Endothelial cell of umbilical vein (primary cell): ENCODE measurements around the gene PRX. TPM values are rescaled to one million over a fixed set of nuclear protein-coding genes. Genes with fewer than 3 reads are reported as not detected.

Source experiments
- BruUV-seq: library from RNA; stranded (reverse); fragments of 400-500 nt; replicated peaks from 2 replicates; lab custom pipeline; 2021; lab: Mats Ljungman, UMichigan
- CTCF ChIA-PET: fragments of 300-600, 350-600 bp; sonication (Branson Sonifier 250); formaldehyde crosslinking; loops from one replicate; lab custom pipeline; 2021; ENCODE audit warnings: antibody characterized with exemption, inconsistent platforms; lab: Charles Lee
- POLR2A ChIA-PET: fragments of 300-600, 350-600 bp; sonication (Branson Sonifier 250); formaldehyde crosslinking; loops from one replicate; lab custom pipeline; 2021; ENCODE audit warnings: antibody characterized with exemption, inconsistent platforms; lab: Charles Lee
- DNase-seq: peaks from one replicate; pipeline ENCODE4 v3.0.0-alpha.2; 2011; ENCODE audit warnings: low read depth, low spot score
- FAIRE-seq: peaks from 2 replicates; lab custom pipeline; 2011; peaks lifted over from hg19 to GRCh38; lab: Jason Lieb, UNC
- H2AFZ ChIP-seq: 2 replicates; pipeline ENCODE4 v1.6.0; 2012; ENCODE audit warnings: low read depth, low read length, control low read depth, inconsistent platforms
- H3K27ac ChIP-seq: 2 replicates; pipeline ENCODE4 v1.5.1; 2011; ENCODE audit warnings: low read depth, mild to moderate bottlenecking, control low read depth, low read length, moderate library complexity; ENCODE audit not compliant: insufficient read depth
- H3K27me3 ChIP-seq, 2 experiments: 2 replicates each; pipeline versions ENCODE4 v1.6.0 to v1.6.1; 2011; ENCODE audit warnings: low read length in 2 of 2, mixed read lengths in 1 of 2; ENCODE audit not compliant: control insufficient read depth in 2 of 2, insufficient read depth in 2 of 2
- H3K36me3 ChIP-seq, 2 experiments: 2 replicates in 1 of 2; 3 replicates in 1 of 2; pipeline ENCODE4 v1.5.1; 2011; ENCODE audit warnings: low read length in 2 of 2, mild to moderate bottlenecking in 1 of 2, moderate library complexity in 1 of 2; ENCODE audit not compliant: control insufficient read depth in 2 of 2, insufficient read depth in 2 of 2; ENCODE audit errors: extremely low read depth in 1 of 2
- H3K4me1 ChIP-seq: 3 replicates; pipeline ENCODE4 v1.5.1; 2011; ENCODE audit warnings: mild to moderate bottlenecking, low read length; ENCODE audit not compliant: control insufficient read depth, insufficient read depth; ENCODE audit errors: extremely low read depth
- H3K4me2 ChIP-seq: 2 replicates; pipeline ENCODE4 v1.6.1; 2011; ENCODE audit warnings: low read length, control low read depth, mixed read lengths; ENCODE audit not compliant: insufficient read depth
- H3K4me3 ChIP-seq, 3 experiments: fragments of 200-600 bp in 1 of 3; sonication (generic), shearing (Covaris generic) in 1 of 3; replicated peaks in 1 of 3; 2 replicates each; pipeline ENCODE4 v1.5.1; 2011 to 2016; ENCODE audit warnings: control low read depth in 3 of 3, low read length in 3 of 3, mild to moderate bottlenecking in 2 of 3, inconsistent platforms in 1 of 3, low read depth in 1 of 3, moderate library complexity in 1 of 3; ENCODE audit not compliant: insufficient read depth in 1 of 3
- H3K79me2 ChIP-seq: 2 replicates; pipeline ENCODE4 v1.6.0; 2012; ENCODE audit warnings: low read length, inconsistent platforms; ENCODE audit not compliant: control insufficient read depth, insufficient read depth
- H3K9ac ChIP-seq: replicated peaks from 2 replicates; pipeline ENCODE3; 2011; ENCODE audit warnings: low read length, control low read depth; ENCODE audit not compliant: insufficient read depth; ENCODE audit errors: extremely low read depth
- H3K9me1 ChIP-seq: replicated peaks from 3 replicates; pipeline ENCODE4 v1.6.0; 2011; ENCODE audit warnings: mild to moderate bottlenecking, low read length; ENCODE audit not compliant: control insufficient read depth, insufficient read depth; ENCODE audit errors: extremely low read depth
- H3K9me3 ChIP-seq: replicated peaks from 2 replicates; pipeline ENCODE4 v1.5.1; 2012; ENCODE audit warnings: low read length, inconsistent platforms; ENCODE audit not compliant: control insufficient read depth, insufficient read depth
- H4K20me1 ChIP-seq: replicated peaks from 2 replicates; pipeline ENCODE3; 2011; ENCODE audit warnings: mild to moderate bottlenecking, low read length; ENCODE audit not compliant: control insufficient read depth, insufficient read depth; ENCODE audit errors: extremely low read depth
- EZH2 ChIP-seq: IDR thresholded peaks from 2 replicates; pipeline ENCODE4 v1.6.1; 2012; ENCODE audit warnings: borderline replicate concordance, low read depth, mild to moderate bottlenecking, moderate library complexity, low read length, inconsistent platforms; ENCODE audit not compliant: severe bottlenecking
- FOS ChIP-seq: IDR thresholded peaks from 2 replicates; pipeline ENCODE4 v1.6.1; 2011; ENCODE audit warnings: mild to moderate bottlenecking, low read length, moderate library complexity, borderline replicate concordance; ENCODE audit not compliant: insufficient read depth
- GATA2 ChIP-seq: IDR thresholded peaks from 2 replicates; pipeline ENCODE4 v1.7.0; 2011; ENCODE audit warnings: low read depth, mild to moderate bottlenecking, moderate library complexity, mixed read lengths, low read length; ENCODE audit not compliant: insufficient read length, insufficient read depth
- JUN ChIP-seq: IDR thresholded peaks from 2 replicates; pipeline ENCODE4 v1.6.1; 2011; ENCODE audit warnings: borderline replicate concordance, low read depth; ENCODE audit not compliant: insufficient read length, insufficient read depth
- MYC ChIP-seq: IDR thresholded peaks from one replicate; pipeline ENCODE4 v1.6.1; 2011; ENCODE audit warnings: mild to moderate bottlenecking, low read depth, low read length
- POLR2A ChIP-seq: IDR thresholded peaks from 2 replicates; pipeline ENCODE4 v1.6.1; 2012; ENCODE audit warnings: low read depth, mild to moderate bottlenecking, control low read depth, low read length
- POLR2AphosphoS5 ChIP-seq: IDR thresholded peaks from 2 replicates; pipeline ENCODE4 v1.6.1; 2012; ENCODE audit warnings: low read depth, mild to moderate bottlenecking, control low read depth, low read length, moderate library complexity; ENCODE audit not compliant: insufficient read depth
- dilution Hi-C: fragments of 300-500 bp; cut with MboI; formaldehyde crosslinking; loops from one replicate; pipeline ENCODE4 v1.15.0; 2019; ENCODE audit warnings: low sequenced_read_pairs; ENCODE audit not compliant: extremely low pct_ligation_motif_present
- intact Hi-C: fragments of 100-400 bp; cut with micrococcal nuclease; formaldehyde crosslinking; loops from one replicate; pipeline ENCODE4 v1.10.0; 2022
- polyA plus RNA-seq, 4 experiments: library from polyadenylated mRNA; depleted of rRNA in 3 of 4; stranded (reverse) in 3 of 4; unstranded in 1 of 4; fragments of >200 nt; gene quantifications; 2 replicates each; pipeline versions ENCODE4 v1.2.1 to v1.2.3, GENCODE V29; 2011 to 2012; ENCODE audit warnings: missing spikeins in 1 of 4
- total RNA-seq: library from RNA; stranded (reverse); gene quantifications from 2 replicates; pipeline ENCODE4 v1.2.3, GENCODE V29; 2021
- TF ChIP-seq, protein P1 (sequence below), 2 donors: IDR thresholded peaks; 1 replicate in 1 of 2; 2 replicates in 1 of 2; pipeline ENCODE4 v1.5.1; 2011; ENCODE audit warnings: low read length in 2 of 2, mild to moderate bottlenecking in 2 of 2, moderate library complexity in 2 of 2, control low read depth in 1 of 2, inconsistent platforms in 1 of 2, low read depth in 1 of 2; ENCODE audit not compliant: insufficient read depth in 1 of 2; ENCODE audit errors: extremely low read depth in 1 of 2
- TF ChIP-seq, protein P2 (sequence below): IDR thresholded peaks from 2 replicates; pipeline ENCODE4 v1.6.1; 2011; ENCODE audit not compliant: insufficient read depth, insufficient read length

Gene PRX
- total and polyA plus RNA-seq, 2 donors (not counting 3 experiments of a cell fraction or from before 2014, with no cell fraction given) = 0.80 to 1.3 TPM

DNA sequence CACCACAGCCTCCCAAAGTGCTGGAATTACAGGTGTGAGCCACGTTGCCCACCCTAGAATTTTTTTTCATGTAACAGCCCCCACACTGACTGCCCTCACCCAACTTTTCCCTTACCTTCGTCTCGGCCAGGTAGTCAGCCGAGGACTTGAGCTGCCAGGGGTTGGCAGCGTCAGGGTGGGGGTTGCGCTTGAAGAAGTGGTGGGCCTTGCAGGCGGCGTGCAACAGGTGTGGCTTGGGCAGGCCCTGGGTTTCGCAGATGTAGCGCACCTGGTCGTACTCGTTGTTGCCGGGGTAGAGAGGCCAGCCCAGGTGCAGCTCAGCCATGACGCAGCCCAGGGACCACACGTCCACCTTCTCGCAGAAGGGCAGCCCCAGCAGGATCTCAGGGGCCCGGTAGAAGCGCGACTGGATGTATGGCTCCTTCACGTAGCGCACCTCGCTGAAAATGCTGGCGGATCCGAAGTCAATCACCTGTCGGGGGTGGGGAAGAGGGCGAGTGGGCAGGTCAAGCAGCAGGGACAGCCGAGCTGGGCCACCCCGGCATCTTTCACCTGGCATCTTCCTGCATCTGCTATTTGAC, 29.4 kb downstream of the PRX start:
- H3K79me2 ChIP-seq = no peaks in the 10 kb centered on the region
- CTCF ChIA-PET = interaction anchor here (0.7 to 2.5 kb wide), 2 partner anchors 31 to 78 kb away, joined by 3 to 10 read pairs; no protein-coding TSS in a partner anchor
- H3K36me3 ChIP-seq = peaks cover 0 to 3% of the 10 kb centered on the region in 2 experiments
- no peaks in the 10 kb centered on the region for H4K20me1 ChIP-seq
- DNase-seq = no peak
- H3K27ac ChIP-seq = no peak overlapping the region
- H3K9me1 ChIP-seq = no peaks in the 10 kb centered on the region
- no peak for TF ChIP-seq POLR2AphosphoS5
- TF ChIP-seq EZH2 = no peak
- no peak for TF ChIP-seq GATA2
- no peak for TF ChIP-seq JUN
- TF ChIP-seq MYC = no peak
- TF ChIP-seq, protein P1, sequence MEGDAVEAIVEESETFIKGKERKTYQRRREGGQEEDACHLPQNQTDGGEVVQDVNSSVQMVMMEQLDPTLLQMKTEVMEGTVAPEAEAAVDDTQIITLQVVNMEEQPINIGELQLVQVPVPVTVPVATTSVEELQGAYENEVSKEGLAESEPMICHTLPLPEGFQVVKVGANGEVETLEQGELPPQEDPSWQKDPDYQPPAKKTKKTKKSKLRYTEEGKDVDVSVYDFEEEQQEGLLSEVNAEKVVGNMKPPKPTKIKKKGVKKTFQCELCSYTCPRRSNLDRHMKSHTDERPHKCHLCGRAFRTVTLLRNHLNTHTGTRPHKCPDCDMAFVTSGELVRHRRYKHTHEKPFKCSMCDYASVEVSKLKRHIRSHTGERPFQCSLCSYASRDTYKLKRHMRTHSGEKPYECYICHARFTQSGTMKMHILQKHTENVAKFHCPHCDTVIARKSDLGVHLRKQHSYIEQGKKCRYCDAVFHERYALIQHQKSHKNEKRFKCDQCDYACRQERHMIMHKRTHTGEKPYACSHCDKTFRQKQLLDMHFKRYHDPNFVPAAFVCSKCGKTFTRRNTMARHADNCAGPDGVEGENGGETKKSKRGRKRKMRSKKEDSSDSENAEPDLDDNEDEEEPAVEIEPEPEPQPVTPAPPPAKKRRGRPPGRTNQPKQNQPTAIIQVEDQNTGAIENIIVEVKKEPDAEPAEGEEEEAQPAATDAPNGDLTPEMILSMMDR (IDR thresholded peaks at IDR 0.05; ENCODE audit: extremely low read depth in 1 of 2, insufficient read depth in 1 of 2, low read depth in 1 of 2, low read length in 2 of 2) = no peak
- TF ChIP-seq POLR2A = no peak
- TF ChIP-seq, protein P2, sequence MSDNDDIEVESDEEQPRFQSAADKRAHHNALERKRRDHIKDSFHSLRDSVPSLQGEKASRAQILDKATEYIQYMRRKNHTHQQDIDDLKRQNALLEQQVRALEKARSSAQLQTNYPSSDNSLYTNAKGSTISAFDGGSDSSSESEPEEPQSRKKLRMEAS = no peak
- TF ChIP-seq FOS = no peak
- POLR2A ChIA-PET = interaction anchor here (0.5 kb wide), 1 partner anchor 10 kb away, joined by 3 read pairs; no protein-coding TSS in a partner anchor
- no peak overlapping the region for H3K9ac ChIP-seq
- FAIRE-seq = no peak
- no peak overlapping the region for H3K4me2 ChIP-seq
- intact Hi-C loops = no loop called here
- dilution Hi-C loops = no loop called here
- no peak overlapping the region for H2AFZ ChIP-seq
- no peaks in the 10 kb centered on the region for H3K4me1 ChIP-seq
- H3K4me3 ChIP-seq = no peak overlapping the region
- BruUV-seq = no TSS peak
- H3K27me3 ChIP-seq = no peaks in the 10 kb centered on the region
- no peaks in the 10 kb centered on the region for H3K9me3 ChIP-seq
